Stimulated activated CD4-positive, alpha-beta T cell treated with anti-CD3 and anti-CD28 coated beads, Interleukin-15, amount 100 ng/mL, for 1 hour (primary cell): ENCODE data around the gene CDH23.

Experiments used
- DNase-seq, 2 donors: peaks; one replicate each; pipeline ENCODE4 v3.0.0-alpha.2; 2020; ENCODE audit warnings: low read depth in 1 of 2, low spot score in 1 of 2

Gene CDH23

GRCh38 chr10:71856619-71857018 lies 459.9 kb downstream of the CDH23 start:
- no peak for DNase-seq

- no peak for DNase-seq
Observed at GRCh38 chr10:71857934-71858890, 461.5 kb downstream of the CDH23 start.

GRCh38 chr10:71860243-71861029 lies 463.7 kb downstream of the CDH23 start:
- no peak for DNase-seq

GRCh38 chr10:71863203-71863602 lies 466.5 kb downstream of the CDH23 start:
- no peak for DNase-seq

GRCh38 chr10:71864911-71865361 lies 468.2 kb downstream of the CDH23 start:
- DNase-seq = no peak
